ENCODE results near the gene BEND7.
A peak's percentile ranks its signal among the peaks of the same experiment; 100 is the strongest.
"Not testable (repeated sequence)": the region's sequence is repeated elsewhere in the genome, so short reads cannot be mapped to it uniquely, and the experiment has no call there.

BEND7 gene

GRCh38 chr10:13440185-13441061, 88.4 kb downstream of the BEND7 start:
- H3K27me3 ChIP-seq (ENCODE audit: control insufficient read depth in 5 of 5, insufficient read depth in 4 of 5, low read length in 5 of 5): peaks cover 14 to 22% (median 16%) of the 10 kb centered on the region in 5 donors
- peaks cover 0 to 3% (median 0%) of the 10 kb centered on the region in 5 donors for H3K36me3 ChIP-seq (ENCODE audit: control insufficient read depth in 5 of 5, insufficient read depth in 5 of 5, low read length in 5 of 5)
- peak overlapping the region; percentile 26 to 56 (median 41) for H3K4me3 ChIP-seq (ENCODE audit: low read depth in 1 of 5, low read length in 5 of 5)
- H3K4me1 ChIP-seq (ENCODE audit: control insufficient read depth in 5 of 5, insufficient read depth in 5 of 5, low read length in 5 of 5): peaks cover 0 to 15% (median 14%) of the 10 kb centered on the region in 5 donors
- no peak overlapping the region for H3K27ac ChIP-seq (ENCODE audit: low read depth, low read length)
- peak overlapping the region in 3 of 5 donors; percentile 12 to 42 (median 31) for H3K9ac ChIP-seq (ENCODE audit: low read length in 5 of 5)
- H3K9me3 ChIP-seq (ENCODE audit: control insufficient read depth in 5 of 5, low read length in 5 of 5): no peaks in the 10 kb centered on the region

- Histone ChIP-seq H3K36me3 (ENCODE audit: control insufficient read depth in 5 of 5, insufficient read depth in 5 of 5, low read length in 5 of 5) (no peaks in the 10 kb centered on the region), H3K4me1 (ENCODE audit: control insufficient read depth in 5 of 5, insufficient read depth in 5 of 5, low read length in 5 of 5) (peaks cover 0 to 15% (median 14%) of the 10 kb centered on the region in 5 donors), H3K27me3 (ENCODE audit: control insufficient read depth in 5 of 5, insufficient read depth in 4 of 5, low read length in 5 of 5) (peaks cover 14 to 22% (median 16%) of the 10 kb centered on the region in 5 donors), H3K9ac (ENCODE audit: low read length in 5 of 5) (peak overlapping the region in 1 of 5 donors; percentile 42), H3K9me3 (ENCODE audit: control insufficient read depth in 5 of 5, low read length in 5 of 5) (no peaks in the 10 kb centered on the region), H3K4me3 (ENCODE audit: low read depth in 1 of 5, low read length in 5 of 5) (peak overlapping the region; percentile 26 to 56 (median 41)), H3K27ac (ENCODE audit: low read depth, low read length) (no peak overlapping the region)
Observed at GRCh38 chr10:13439313-13440184, 89.3 kb downstream of the BEND7 start.

- Histone ChIP-seq H3K36me3 (ENCODE audit: control insufficient read depth in 5 of 5, insufficient read depth in 5 of 5, low read length in 5 of 5) (no peaks in the 10 kb centered on the region), H3K9me3 (ENCODE audit: control insufficient read depth in 5 of 5, low read length in 5 of 5) (no peaks in the 10 kb centered on the region), H3K4me1 (ENCODE audit: control insufficient read depth in 5 of 5, insufficient read depth in 5 of 5, low read length in 5 of 5) (peaks cover 0 to 15% (median 14%) of the 10 kb centered on the region in 5 donors), H3K4me3 (ENCODE audit: low read depth in 1 of 5, low read length in 5 of 5) (no peak overlapping the region), H3K27me3 (ENCODE audit: control insufficient read depth in 5 of 5, insufficient read depth in 4 of 5, low read length in 5 of 5) (peaks cover 14 to 22% (median 16%) of the 10 kb centered on the region in 5 donors), H3K9ac (ENCODE audit: low read length in 5 of 5) (no peak overlapping the region), H3K27ac (ENCODE audit: low read depth, low read length) (no peak overlapping the region)
Observed at GRCh38 chr10:13437026-13437555, 91.7 kb downstream of the BEND7 start.

DNA sequence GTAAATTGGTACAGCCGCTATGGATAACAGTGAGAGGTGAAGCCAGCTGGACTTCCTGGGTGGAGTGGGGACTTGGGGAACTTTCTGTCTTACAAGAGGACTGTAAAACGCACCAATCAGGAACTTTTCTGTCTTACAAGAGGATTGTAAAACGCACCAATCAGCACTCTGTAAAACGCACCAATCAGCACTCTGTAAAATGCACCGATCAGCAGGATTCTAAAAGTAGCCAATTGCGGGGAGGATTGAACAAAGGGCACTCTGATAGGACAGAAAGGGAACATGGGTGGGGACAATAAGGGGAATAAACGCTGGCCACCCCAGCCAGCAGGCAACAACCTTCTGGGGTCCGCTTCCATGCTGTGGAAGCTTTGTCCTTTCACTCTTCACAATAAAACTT, 100.9 kb downstream of the BEND7 start:
- not testable (repeated sequence) for H3K27ac ChIP-seq (ENCODE audit: low read depth, low read length); H3K9me3 ChIP-seq (ENCODE audit: control insufficient read depth in 5 of 5, low read length in 5 of 5); H3K4me3 ChIP-seq (ENCODE audit: low read depth in 1 of 5, low read length in 5 of 5); H3K9ac ChIP-seq (ENCODE audit: low read length in 5 of 5); H3K27me3 ChIP-seq (ENCODE audit: control insufficient read depth in 5 of 5, insufficient read depth in 4 of 5, low read length in 5 of 5); H3K4me1 ChIP-seq (ENCODE audit: control insufficient read depth in 5 of 5, insufficient read depth in 5 of 5, low read length in 5 of 5); H3K36me3 ChIP-seq (ENCODE audit: control insufficient read depth in 5 of 5, insufficient read depth in 5 of 5, low read length in 5 of 5)

DNA sequence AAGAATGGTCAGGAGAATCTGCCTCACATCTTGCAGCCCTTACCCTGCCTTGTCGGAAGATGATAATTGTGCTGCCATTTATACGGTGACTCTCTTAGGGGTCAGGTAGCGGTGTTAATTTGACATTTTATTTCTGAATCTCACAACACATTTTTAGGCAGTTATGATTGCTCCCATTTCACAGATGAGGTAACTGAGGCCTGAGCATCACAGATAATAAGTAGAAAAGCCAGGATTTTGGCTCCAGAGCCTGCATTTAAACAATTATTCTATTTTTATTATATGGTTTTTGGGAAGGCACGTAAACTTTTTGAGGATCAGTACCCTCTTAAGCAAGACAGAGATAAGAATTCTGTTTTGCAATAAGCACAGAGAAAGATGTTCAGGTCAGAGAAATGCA, 103.4 kb downstream of the BEND7 start:
- H3K4me3 ChIP-seq (ENCODE audit: low read depth in 1 of 5, low read length in 5 of 5): no peak overlapping the region
- no peaks in the 10 kb centered on the region for H3K4me1 ChIP-seq (ENCODE audit: control insufficient read depth in 5 of 5, insufficient read depth in 5 of 5, low read length in 5 of 5)
- no peaks in the 10 kb centered on the region for H3K36me3 ChIP-seq (ENCODE audit: control insufficient read depth in 5 of 5, insufficient read depth in 5 of 5, low read length in 5 of 5)
- H3K9me3 ChIP-seq (ENCODE audit: control insufficient read depth in 5 of 5, low read length in 5 of 5): peaks cover 0 to 3% (median 0%) of the 10 kb centered on the region in 5 donors
- no peak overlapping the region for H3K9ac ChIP-seq (ENCODE audit: low read length in 5 of 5)
- H3K27ac ChIP-seq (ENCODE audit: low read depth, low read length): no peak overlapping the region
- no peaks in the 10 kb centered on the region for H3K27me3 ChIP-seq (ENCODE audit: control insufficient read depth in 5 of 5, insufficient read depth in 4 of 5, low read length in 5 of 5)

GRCh38 chr10:13422800-13423199, 106.0 kb downstream of the BEND7 start:
- Histone ChIP-seq H3K27ac (ENCODE audit: low read depth, low read length) (no peak overlapping the region), H3K9me3 (ENCODE audit: control insufficient read depth in 5 of 5, low read length in 5 of 5) (peaks cover 0 to 3% (median 0%) of the 10 kb centered on the region in 5 donors), H3K4me3 (ENCODE audit: low read depth in 1 of 5, low read length in 5 of 5) (no peak overlapping the region), H3K27me3 (ENCODE audit: control insufficient read depth in 5 of 5, insufficient read depth in 4 of 5, low read length in 5 of 5) (no peaks in the 10 kb centered on the region), H3K9ac (ENCODE audit: low read length in 5 of 5) (no peak overlapping the region), H3K36me3 (ENCODE audit: control insufficient read depth in 5 of 5, insufficient read depth in 5 of 5, low read length in 5 of 5) (no peaks in the 10 kb centered on the region), H3K4me1 (ENCODE audit: control insufficient read depth in 5 of 5, insufficient read depth in 5 of 5, low read length in 5 of 5) (no peaks in the 10 kb centered on the region)

DNA sequence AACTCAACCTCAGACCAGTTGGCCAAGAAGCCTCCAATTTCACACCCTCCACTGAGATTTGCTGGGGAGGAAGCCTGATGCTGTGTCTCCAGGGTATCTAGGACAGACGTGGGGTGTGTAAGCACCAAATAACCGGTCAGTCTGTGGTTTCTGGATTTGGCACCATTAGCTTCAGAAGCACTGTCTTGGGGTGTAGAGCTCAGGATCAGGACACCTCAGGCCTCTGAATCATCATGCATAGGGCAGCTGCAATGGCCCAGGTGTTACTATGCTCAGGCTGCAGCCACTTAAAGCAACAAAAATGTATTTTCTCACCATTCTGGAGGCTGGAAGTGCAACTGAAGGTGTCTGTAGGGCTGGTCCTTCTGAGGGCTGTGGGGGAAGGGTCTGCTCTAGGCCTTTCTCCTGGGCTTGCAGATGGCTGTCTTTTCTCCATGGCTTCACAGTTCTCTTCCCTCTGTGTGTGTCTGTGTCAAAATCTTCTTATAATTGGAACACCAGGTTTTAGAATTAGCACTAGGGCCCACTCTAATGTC, 107.4 kb downstream of the BEND7 start:
- no peaks in the 10 kb centered on the region for H3K4me1 ChIP-seq (ENCODE audit: control insufficient read depth in 5 of 5, insufficient read depth in 5 of 5, low read length in 5 of 5)
- peaks cover 0 to 3% (median 0%) of the 10 kb centered on the region in 5 donors for H3K9me3 ChIP-seq (ENCODE audit: control insufficient read depth in 5 of 5, low read length in 5 of 5)
- no peaks in the 10 kb centered on the region for H3K36me3 ChIP-seq (ENCODE audit: control insufficient read depth in 5 of 5, insufficient read depth in 5 of 5, low read length in 5 of 5)
- no peak overlapping the region for H3K4me3 ChIP-seq (ENCODE audit: low read depth in 1 of 5, low read length in 5 of 5)
- H3K9ac ChIP-seq (ENCODE audit: low read length in 5 of 5): no peak overlapping the region
- H3K27ac ChIP-seq (ENCODE audit: low read depth, low read length): no peak overlapping the region
- peaks cover 0 to 3% (median 0%) of the 10 kb centered on the region in 5 donors for H3K27me3 ChIP-seq (ENCODE audit: control insufficient read depth in 5 of 5, insufficient read depth in 4 of 5, low read length in 5 of 5)

DNA sequence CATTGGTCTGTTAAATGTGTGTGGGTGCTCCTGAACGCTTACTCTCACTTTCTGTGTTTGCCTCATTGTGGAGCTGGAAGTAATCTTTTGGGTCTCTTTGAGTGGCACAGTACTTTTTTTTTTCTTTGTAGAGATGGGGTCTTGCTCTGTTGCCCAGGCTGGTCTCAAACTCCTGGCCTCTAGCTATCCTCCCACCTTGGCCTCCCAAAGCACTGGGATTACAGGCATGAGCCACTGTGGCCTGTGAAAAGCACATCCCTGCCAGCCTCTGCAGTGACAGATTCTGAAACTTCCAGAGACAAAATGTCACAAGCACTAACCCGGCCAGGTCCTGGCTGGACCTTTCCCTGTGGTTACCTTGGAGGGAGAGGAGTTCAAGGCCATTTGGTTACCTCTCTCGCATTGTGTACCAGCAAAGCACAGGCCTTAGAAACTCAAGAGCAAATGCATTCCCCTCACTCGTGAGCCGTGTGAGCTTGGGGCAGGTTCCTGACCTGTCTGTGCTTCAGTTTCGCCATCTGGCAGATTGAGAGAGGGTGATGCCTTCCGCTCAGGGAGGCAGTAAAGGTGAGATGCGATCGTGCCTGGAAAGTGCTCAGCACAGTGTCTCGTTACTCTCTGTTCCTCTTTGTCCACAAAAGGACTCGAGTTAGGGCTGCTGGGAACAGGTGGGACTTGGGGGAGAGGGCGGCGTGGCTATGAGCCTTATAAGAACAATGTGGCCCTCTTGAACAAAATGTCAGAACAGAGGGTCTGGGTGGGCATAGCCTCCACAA, 108.1 kb downstream of the BEND7 start:
- Histone ChIP-seq H3K27me3 (ENCODE audit: control insufficient read depth in 5 of 5, insufficient read depth in 4 of 5, low read length in 5 of 5) (peaks cover 0 to 3% (median 0%) of the 10 kb centered on the region in 5 donors), H3K4me1 (ENCODE audit: control insufficient read depth in 5 of 5, insufficient read depth in 5 of 5, low read length in 5 of 5) (no peaks in the 10 kb centered on the region), H3K9ac (ENCODE audit: low read length in 5 of 5) (no peak overlapping the region), H3K36me3 (ENCODE audit: control insufficient read depth in 5 of 5, insufficient read depth in 5 of 5, low read length in 5 of 5) (no peaks in the 10 kb centered on the region), H3K4me3 (ENCODE audit: low read depth in 1 of 5, low read length in 5 of 5) (no peak overlapping the region), H3K27ac (ENCODE audit: low read depth, low read length) (no peak overlapping the region), H3K9me3 (ENCODE audit: control insufficient read depth in 5 of 5, low read length in 5 of 5) (peaks cover 0 to 3% (median 0%) of the 10 kb centered on the region in 5 donors)

GRCh38 chr10:13417459-13418126, 111.2 kb downstream of the BEND7 start:
- Histone ChIP-seq H3K27ac (ENCODE audit: low read depth, low read length) (no peak overlapping the region), H3K9me3 (ENCODE audit: control insufficient read depth in 5 of 5, low read length in 5 of 5) (peaks cover 5 to 8% (median 6%) of the 10 kb centered on the region in 5 donors), H3K4me1 (ENCODE audit: control insufficient read depth in 5 of 5, insufficient read depth in 5 of 5, low read length in 5 of 5) (no peaks in the 10 kb centered on the region), H3K4me3 (ENCODE audit: low read depth in 1 of 5, low read length in 5 of 5) (no peak overlapping the region), H3K27me3 (ENCODE audit: control insufficient read depth in 5 of 5, insufficient read depth in 4 of 5, low read length in 5 of 5) (peaks cover 0 to 3% (median 0%) of the 10 kb centered on the region in 5 donors), H3K36me3 (ENCODE audit: control insufficient read depth in 5 of 5, insufficient read depth in 5 of 5, low read length in 5 of 5) (no peaks in the 10 kb centered on the region), H3K9ac (ENCODE audit: low read length in 5 of 5) (no peak overlapping the region)
